Measurements from ENCODE around the gene HDAC11. TPM values are rescaled to one million over a fixed set of nuclear protein-coding genes. Genes with fewer than 3 reads are reported as not detected.
A peak's percentile ranks its signal among the peaks of the same experiment; 100 is the strongest.

The HDAC11 gene
- total and polyA plus RNA-seq, 2 of the 13 experiments (the other 11 are each of a cell fraction or from before 2014, with no cell fraction given), result 13.7 to 33.1 TPM

DNA sequence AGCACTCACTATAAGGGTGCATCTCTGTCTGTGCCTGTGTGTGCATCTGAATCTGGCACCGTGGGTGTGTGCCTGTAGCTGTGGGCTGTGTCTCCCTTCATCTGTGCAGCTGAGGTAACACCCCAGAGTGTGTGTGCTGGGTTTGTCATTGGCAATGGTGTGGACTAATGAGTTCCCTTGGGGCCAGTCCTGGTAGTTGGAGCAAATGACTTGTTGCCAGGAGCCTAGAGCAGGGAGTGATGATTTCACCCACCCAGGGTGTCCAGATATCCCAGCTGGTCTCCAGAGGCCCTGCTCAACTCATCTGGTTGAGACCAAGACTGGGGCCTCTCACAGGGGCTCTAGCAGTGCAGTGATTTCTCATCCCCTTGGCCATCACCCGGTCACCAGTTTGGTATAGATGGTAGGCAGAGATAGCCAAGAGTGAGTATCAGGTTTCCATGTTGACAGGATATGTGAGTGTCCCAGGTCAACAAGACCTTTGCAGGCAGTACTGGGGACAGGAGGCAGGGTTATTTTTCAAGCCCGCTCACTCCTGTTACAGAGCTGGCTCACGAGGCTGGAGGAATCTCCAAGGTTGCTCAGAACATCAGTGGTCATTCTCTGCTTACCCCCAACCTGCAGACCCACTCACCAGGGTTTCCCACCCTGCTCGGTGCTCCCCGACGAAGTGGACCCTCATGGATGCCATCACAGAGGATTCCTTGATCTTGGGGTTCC is 4.1 kb upstream of the HDAC11 start (continued):
- TF ChIP-seq ZSCAN22 (CRISPR knock-in tag; IDR thresholded peaks at IDR 0.05) (no peak), SAP130 (CRISPR knock-in tag; IDR thresholded peaks at IDR 0.05; ENCODE audit: low read depth) (peak; percentile 86), ZNF256 (CRISPR knock-in tag; conservative IDR thresholded peaks at IDR 0.05) (no peak), ZNF350 (CRISPR knock-in tag; IDR thresholded peaks at IDR 0.05; ENCODE audit: borderline replicate concordance, low read depth) (0 out of 2 replicates have a peak, but pooled peaks have one; percentile 26), CBX2 (IDR thresholded peaks at IDR 0.05; ENCODE audit: low read depth, low read length) (no peak), CBX2 (CRISPR knock-in tag; IDR thresholded peaks at IDR 0.05; ENCODE audit: low read depth) (no peak), SUZ12 (IDR thresholded peaks at IDR 0.05; ENCODE audit: low read depth, low read length) (no peak), ZKSCAN5 (CRISPR knock-in tag; IDR thresholded peaks at IDR 0.05) (no peak), DR1 (CRISPR knock-in tag; IDR thresholded peaks at IDR 0.05) (no peak), ZBTB20 (CRISPR knock-in tag; IDR thresholded peaks at IDR 0.05; ENCODE audit: borderline replicate concordance, low read depth) (no peak), NFE2L1 (CRISPR knock-in tag; IDR thresholded peaks at IDR 0.05; ENCODE audit: borderline replicate concordance) (no peak), ZNF839 (CRISPR knock-in tag; IDR thresholded peaks at IDR 0.05; ENCODE audit: borderline replicate concordance) (no peak), CHD2 (IDR thresholded peaks at IDR 0.05; ENCODE audit: low read depth, low read length) (no peak), MEIS2 (CRISPR knock-in tag; IDR thresholded peaks at IDR 0.05) (0 out of 2 replicates have a peak, but pooled peaks have one; percentile 70), TGIF2 (CRISPR knock-in tag; IDR thresholded peaks at IDR 0.05) (no peak), ATF7 (IDR thresholded peaks at IDR 0.05) (no peak), ATF7 (CRISPR knock-in tag; IDR thresholded peaks at IDR 0.05) (0 out of 2 replicates have a peak, but pooled peaks have one; percentile 59), ZMAT3 (CRISPR knock-in tag; conservative IDR thresholded peaks at IDR 0.05) (no peak), HIVEP1 (CRISPR knock-in tag; IDR thresholded peaks at IDR 0.05) (no peak), SMAD1 (CRISPR knock-in tag; IDR thresholded peaks at IDR 0.05; ENCODE audit: borderline replicate concordance, low read depth) (no peak), SRSF1 (optimal IDR thresholded peaks at IDR 0.05; ENCODE audit: low read depth, low read length) (no peak)
- TF ChIP-seq, protein P1, sequence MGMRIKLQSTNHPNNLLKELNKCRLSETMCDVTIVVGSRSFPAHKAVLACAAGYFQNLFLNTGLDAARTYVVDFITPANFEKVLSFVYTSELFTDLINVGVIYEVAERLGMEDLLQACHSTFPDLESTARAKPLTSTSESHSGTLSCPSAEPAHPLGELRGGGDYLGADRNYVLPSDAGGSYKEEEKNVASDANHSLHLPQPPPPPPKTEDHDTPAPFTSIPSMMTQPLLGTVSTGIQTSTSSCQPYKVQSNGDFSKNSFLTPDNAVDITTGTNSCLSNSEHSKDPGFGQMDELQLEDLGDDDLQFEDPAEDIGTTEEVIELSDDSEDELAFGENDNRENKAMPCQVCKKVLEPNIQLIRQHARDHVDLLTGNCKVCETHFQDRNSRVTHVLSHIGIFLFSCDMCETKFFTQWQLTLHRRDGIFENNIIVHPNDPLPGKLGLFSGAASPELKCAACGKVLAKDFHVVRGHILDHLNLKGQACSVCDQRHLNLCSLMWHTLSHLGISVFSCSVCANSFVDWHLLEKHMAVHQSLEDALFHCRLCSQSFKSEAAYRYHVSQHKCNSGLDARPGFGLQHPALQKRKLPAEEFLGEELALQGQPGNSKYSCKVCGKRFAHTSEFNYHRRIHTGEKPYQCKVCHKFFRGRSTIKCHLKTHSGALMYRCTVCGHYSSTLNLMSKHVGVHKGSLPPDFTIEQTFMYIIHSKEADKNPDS (CRISPR knock-in tag; IDR thresholded peaks at IDR 0.05), result peak; percentile 92; the same call in 1 of the 2 replicates
- TF ChIP-seq, protein P2, sequence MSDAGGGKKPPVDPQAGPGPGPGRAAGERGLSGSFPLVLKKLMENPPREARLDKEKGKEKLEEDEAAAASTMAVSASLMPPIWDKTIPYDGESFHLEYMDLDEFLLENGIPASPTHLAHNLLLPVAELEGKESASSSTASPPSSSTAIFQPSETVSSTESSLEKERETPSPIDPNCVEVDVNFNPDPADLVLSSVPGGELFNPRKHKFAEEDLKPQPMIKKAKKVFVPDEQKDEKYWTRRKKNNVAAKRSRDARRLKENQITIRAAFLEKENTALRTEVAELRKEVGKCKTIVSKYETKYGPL (CRISPR knock-in tag; IDR thresholded peaks at IDR 0.05), result no peak
- TF ChIP-seq, protein P3, sequence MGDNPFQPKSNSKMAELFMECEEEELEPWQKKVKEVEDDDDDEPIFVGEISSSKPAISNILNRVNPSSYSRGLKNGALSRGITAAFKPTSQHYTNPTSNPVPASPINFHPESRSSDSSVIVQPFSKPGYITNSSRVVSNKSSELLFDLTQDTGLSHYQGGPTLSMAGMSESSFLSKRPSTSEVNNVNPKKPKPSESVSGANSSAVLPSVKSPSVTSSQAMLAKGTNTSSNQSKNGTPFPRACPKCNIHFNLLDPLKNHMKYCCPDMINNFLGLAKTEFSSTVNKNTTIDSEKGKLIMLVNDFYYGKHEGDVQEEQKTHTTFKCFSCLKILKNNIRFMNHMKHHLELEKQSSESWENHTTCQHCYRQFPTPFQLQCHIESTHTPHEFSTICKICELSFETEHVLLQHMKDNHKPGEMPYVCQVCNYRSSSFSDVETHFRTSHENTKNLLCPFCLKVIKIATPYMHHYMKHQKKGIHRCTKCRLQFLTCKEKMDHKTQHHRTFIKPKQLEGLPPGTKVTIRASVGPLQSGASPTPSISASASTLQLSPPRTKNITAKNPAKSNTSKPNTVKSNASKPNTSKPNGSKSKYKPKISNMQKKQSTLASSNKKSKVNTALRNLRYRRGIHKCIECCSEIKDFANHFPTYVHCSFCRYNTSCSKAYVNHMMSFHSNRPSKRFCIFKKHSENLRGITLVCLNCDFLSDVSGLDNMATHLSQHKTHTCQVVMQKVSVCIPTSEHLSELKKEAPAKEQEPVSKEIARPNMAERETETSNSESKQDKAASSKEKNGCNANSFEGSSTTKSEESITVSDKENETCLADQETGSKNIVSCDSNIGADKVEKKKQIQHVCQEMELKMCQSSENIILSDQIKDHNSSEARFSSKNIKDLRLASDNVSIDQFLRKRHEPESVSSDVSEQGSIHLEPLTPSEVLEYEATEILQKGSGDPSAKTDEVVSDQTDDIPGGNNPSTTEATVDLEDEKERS (CRISPR knock-in tag; IDR thresholded peaks at IDR 0.05), result no peak
- TF ChIP-seq, protein P4, sequence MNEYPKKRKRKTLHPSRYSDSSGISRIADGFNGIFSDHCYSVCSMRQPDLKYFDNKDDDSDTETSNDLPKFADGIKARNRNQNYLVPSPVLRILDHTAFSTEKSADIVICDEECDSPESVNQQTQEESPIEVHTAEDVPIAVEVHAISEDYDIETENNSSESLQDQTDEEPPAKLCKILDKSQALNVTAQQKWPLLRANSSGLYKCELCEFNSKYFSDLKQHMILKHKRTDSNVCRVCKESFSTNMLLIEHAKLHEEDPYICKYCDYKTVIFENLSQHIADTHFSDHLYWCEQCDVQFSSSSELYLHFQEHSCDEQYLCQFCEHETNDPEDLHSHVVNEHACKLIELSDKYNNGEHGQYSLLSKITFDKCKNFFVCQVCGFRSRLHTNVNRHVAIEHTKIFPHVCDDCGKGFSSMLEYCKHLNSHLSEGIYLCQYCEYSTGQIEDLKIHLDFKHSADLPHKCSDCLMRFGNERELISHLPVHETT (CRISPR knock-in tag; conservative IDR thresholded peaks at IDR 0.05), result peak; percentile 53; the same call in 1 of the 2 replicates

All from HepG2 (cell line).